NCI-H82 treated with DMSO at 0.1 percent for 48 hours (cell line): ENCODE results near the gene RGP1.

Source experiments
- DNase-seq: peaks from one replicate; lab custom pipeline; 2025; ENCODE audit not compliant: unreplicated experiment; lab: John Stamatoyannopoulos, UW

Gene RGP1, protein sequence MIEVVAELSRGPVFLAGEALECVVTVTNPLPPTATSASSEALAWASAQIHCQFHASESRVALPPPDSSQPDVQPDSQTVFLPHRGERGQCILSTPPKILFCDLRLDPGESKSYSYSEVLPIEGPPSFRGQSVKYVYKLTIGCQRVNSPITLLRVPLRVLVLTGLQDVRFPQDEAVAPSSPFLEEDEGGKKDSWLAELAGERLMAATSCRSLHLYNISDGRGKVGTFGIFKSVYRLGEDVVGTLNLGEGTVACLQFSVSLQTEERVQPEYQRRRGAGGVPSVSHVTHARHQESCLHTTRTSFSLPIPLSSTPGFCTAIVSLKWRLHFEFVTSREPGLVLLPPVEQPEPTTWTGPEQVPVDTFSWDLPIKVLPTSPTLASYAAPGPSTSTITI

DNA sequence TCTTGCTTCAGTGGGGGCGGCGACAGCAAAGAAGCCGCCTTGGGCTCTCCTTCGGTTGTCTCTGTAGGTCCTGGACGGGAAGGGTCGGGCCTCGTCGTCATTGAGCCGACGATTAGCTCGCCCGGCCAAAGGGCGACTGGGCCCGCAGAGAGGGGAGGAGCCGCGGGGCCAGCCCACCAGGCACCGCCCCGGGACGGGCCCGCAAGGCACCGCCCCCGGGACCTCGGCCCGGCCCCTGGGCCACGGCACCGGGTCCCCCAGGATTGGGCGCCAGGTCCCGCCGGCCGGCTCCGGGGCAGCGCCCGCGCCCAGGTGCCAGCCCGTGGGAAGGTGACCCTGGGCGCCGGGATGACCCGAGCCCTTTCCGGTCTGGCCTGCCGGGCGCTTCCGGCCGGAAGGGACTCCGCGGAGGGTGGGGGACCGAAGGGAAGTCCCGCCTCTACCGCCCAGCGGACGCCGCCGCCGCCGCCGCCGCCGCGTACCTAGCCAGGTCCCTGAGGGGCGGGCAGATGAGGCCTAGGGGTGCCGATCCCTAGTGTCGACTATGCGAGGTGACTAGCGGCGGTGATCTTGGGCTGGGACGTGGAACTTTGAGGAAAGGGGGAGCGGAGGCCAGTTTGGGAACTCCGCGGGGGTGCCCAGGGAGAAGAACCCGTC lies at the start of gene RGP1, which contains the start of gene GBA2:
RGP1 (plus strand) TSS at position 430 of the 657 bp plus-strand sequence. CDS start 469 bp downstream, outside the sequence.
GBA2 (minus strand) TSS at position 371 of the 657 bp plus-strand sequence. CDS start 524 bp downstream, outside the sequence.
- DNase-seq: no peak

DNA sequence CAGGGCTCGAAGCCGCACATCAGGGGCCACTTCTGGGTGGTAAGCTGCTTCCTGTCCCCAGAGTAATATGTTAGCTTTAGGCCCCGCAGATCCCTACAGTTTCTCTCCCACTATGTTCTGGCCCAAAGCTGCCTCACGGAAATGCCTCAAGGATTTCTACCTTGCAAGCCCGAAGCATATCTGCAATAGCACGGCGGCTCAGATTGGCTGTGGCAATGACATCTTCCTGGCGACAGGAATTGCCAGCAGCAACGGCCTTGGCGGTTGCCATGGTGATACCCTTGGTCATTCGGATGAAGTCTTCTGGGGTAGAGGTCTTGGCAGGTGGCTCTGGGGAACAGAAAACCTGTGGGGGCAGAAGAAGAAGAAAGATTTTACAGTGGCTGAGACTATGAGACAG lies 49.1 kb upstream of the RGP1 start:
- DNase-seq: no peak

DNA sequence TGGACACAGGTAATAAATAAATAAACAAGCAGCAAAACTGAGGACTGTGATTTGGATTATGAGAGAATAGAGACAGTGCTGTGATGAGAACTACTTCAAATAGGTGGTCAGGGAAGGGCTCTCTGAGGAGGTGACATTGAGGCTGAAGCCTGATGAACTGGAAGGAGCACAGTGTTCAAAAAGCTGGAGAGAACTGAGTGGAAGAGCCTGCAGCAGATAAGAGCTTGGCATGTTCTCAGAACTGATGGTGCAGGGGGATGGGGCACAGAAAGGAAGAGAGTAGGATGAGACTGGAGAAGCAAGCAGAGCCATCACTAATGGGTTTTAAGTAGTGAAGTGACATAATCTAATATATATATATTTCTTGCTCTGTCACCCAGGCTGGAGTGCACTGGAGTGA lies 48.1 kb upstream of the RGP1 start:
- DNase-seq: no peak

DNA sequence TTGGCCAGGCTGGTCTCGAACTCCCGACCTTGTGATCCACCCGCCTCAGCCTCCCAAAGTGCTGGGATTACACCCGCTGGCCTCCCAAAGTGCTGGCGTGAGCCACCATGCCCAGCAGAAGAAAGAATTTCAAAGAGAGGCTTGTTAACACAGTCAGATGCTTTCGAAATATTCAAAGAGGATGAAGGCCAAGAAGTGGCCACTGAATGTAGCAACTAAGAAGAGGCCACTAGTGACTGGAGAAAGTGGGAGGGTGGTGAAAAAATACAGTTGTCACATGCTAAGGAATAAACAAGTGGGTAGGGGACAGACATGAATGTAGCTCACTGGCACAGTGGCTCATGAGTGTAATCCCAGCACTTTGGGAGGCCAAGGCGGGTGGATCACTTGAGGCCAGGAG lies 46.4 kb upstream of the RGP1 start:
- DNase-seq: no peak

DNA sequence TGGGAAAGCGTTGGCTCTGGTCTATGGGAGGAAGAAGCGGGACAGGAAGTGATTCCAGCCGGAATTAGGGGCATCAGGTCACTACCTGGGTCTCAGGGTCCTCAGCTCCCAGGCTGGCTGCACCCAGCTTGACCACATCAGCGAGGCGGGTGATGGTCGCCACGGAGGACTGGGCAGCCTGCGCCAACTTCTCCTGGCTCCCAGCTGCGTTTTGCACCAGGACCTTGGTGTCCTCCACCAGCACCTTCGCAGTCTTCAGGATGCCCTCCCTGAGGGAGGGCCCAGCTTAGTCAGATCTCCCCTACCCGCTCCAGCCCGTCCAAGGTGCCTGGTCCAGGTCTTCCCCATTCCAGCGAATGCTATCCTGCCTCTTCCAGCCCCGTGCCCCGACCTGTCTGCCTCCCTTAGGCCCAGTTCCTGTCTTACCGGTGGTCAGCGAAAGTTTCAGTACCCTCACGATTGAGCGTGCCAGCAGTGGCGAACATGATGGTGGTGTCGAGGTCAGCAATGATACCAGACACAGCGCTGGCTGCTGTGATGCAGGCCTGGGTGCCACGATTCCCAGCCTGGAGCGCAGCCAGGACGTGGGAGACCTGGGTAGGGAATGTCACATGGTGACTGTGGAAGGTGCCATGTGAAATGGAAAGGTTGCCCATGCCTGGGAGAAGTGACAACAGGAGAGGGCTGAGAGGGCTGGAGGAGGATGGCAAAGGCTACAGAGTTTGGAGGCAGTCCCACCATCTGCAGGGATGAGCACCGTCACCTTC lies 45.0 kb upstream of the RGP1 start:
- no peak for DNase-seq

DNA sequence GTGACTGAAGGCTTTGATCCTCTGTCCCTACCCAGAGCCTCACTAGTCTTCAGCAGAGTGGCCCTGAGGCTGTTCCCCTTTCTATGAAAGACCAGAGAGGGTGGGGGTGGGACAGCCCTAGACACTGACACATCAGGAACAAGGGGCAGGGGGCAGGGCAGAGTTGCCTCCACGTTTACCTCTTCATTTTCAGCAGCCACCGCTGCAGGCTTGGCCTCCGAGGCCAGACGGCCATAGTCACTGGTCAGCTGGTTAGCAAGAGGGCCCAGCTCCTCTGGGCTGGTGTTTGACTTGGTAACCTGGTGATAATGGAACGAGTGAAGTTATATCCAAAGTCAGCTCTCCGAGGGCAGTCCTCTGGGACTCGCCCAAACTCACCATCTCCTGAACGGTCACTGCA lies 43.7 kb upstream of the RGP1 start:
- no peak for DNase-seq

DNA sequence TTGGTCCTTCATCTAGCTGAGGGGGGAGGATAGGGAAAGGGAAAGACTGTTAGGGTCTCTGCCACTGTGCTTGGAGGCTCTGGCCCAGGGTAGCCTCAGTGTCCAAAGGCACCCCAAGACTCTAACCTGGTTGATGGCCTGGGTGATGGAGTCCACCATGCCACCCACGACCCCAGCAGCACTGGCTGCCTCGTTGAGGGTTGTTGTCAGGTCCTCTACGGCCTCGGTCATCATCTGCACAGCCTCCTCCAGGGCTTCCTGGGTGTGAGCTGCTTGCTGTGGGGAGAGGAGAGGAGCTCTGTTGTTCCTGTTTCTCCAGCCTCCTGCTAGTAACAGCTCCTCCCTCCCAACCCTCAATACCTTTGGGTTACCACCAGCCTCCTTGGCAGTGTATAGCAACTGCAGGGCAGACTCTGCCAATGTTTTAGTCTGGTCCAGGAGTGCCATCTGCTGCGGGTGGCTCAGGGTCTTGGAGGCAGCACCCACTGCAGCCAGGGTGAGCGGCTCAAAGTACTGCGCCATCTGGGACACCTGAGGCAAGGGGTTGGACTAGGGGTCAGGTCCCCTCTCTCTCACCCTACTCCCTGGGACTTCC lies 43.2 kb upstream of the RGP1 start:
- DNase-seq: no peak

DNA sequence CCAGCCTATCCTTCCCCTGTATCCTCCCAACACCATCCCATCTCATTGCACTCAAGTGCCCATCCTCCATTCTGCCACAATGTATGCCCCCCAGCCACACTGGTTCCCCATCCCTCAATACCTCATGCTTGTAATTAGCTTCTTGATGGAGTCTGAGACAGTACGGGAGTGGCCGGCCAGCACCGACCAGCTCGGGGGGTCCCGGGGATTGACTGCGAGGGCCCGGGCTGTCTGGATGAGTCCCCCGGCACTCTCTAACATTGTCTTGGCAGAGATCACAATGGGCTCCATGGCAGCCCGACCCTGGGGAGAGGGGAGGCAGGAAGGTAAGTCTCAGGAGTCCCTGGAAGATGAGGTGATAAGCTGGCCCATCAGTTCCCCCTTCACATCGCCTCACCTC lies 42.1 kb upstream of the RGP1 start:
- no peak for DNase-seq

DNA sequence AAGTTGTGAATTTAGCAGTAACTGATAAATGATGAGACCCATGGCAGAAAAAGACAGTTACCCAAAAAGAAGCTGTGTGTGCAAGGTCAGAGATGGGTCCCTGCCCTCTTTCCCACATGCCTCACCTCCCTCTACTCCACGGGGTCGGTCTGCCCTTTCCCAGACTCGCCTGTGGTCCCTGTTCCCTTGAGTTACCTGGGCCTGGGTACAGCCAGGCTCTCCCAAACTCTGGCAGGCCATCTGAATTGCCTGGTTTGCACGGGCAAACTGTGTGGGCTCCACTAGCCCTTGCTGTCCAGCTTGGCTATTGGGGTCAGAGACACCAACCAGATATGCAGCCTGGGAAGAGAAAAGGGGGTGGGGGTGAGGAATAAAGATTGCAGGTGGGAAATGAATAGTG lies 40.9 kb upstream of the RGP1 start:
- no peak for DNase-seq

DNA sequence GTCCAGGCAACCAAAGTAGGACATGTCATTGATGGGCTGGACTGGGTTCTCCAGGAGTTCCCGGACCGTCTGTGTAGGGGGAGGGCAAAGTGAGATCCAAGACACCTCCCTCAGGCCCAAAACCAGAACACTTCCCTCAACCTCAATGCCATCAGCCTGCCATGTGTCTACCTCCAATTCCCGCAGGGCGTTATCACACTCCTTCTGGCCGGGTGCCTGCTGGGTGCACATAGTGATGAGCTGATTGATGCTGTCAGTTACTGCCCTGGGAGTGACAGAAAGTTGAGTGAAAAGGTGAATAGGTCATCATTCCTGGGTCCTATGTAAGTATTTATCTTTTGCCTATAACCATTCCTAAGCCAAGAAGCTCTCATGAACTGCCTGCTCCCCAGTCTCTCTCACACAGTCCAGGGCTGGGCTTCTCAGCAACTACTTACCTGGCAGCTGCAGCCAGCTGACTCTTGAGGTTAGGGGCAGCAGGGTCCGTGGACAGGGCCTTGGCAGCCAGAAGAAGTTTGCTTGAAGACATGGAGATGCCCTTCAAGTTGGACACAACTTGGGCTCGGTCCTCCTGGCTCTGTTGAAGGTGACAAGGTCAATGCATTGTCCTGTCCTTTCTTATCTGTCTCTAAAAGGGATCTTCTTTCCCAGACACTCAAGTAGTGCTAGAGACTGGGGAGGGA lies 38.1 kb upstream of the RGP1 start:
- no peak for DNase-seq

DNA sequence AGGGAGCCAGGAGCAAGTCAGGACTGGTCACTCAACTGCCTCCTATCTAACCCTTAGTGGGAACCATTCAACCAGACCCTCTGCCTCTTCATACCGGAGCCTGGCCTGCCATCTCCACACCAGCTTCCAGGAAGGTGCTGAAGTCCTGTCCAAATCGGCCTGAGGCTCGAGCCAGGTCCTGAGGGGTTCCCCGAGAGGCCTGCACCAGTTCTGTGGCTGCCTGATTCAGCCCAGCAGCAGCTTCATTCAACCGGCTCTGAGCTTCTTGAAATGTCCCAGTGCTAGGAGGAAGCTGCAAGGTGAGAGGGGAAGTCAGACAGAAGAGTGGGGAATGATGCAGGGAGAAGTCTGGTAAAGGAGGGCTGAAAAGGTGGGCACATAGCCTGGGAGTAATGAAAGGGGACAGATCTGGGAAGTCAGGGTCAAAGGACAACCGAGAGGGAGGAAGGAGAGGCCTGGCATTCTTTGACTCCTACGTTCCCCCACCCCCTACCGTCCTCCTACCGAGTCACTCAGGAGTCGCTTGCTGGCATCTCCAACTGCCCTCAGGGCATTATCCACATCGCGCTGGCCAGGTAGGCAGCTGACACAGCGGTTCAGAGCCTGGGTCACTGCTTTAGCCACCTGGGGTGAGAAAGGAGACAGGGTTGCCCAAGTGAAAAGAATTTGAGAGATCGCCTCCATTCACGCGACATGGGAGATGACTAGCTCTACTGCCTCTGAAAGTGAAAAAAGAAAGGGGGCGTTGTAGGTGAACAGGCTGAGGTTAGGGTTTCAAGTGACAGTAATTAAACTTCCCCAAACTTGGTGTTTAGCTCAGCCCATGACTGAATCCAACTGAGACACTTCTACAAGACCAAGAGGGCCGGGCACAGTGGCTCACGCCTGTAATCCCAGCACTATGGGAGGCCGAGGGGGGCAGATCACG lies 37.3 kb upstream of the RGP1 start:
- DNase-seq: no peak

DNA sequence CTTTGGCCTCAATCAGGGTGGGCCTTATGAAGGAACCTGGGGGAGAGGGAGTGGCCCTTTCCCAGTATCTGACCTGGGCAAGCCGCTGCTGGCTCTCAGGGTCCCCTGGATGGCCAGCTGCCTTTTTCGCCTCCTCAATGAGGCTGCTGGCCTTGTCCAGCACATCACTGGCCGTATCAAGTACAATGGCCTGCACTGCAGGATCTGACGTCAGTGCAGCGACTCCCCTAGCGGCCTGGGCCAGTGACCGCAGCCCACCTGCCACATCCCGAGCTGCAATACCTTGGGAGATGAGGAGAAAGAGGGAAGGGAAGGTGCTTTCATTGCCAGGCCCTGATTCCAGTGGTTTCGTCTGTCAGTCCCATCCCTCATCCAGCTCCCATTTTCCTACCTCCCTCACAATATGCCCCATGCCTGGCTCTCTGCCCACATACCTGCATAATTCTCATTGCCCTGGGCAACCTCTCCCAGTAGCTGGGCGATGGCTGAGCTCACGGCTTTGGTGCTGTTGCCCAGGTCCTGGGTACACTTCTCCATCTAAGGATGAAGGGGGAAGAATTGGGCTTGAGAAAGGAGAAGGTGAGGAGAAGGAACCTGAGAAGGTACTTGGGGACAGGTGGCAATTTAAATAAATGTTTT lies 36.2 kb upstream of the RGP1 start:
- no peak for DNase-seq

DNA sequence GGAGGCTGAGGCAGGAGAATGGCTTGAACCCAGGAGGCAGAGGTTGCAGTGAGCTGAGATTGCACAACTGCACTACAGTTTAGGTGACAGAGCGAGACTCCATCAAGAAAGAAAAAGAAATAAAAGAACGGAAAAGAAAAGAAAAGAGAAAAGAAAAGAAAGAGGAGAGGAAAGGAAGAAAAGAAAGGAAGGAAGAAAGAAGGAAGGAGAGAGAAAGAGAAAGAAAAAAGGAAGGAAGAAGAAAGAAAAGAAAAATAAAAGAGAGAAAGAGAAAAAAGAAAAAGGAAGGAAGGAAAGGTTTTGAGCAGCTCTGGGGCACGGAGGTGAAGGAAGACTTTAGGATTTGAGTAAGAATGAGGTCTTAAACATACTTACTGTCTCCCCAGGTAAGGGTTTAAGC lies 35.5 kb upstream of the RGP1 start:
- no peak for DNase-seq

DNA sequence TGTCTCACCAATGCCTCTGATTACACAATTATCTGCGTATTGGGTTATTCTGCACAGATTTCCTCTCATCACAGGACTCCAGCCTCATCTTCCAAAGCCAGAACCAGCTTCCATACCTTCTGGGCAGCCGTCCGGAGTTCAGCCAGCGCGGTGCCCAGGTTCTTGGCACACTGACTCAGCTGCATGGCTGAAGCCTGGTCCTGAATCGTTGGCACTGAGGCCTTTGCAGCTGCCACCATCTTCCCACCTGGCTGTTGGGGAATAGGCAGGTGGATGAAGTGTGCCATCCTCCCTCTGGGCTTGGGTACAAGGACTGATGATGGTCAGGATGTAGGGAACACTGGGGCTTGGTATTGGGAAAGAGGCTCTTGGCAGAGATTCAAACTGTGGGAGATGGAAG lies 35.0 kb upstream of the RGP1 start:
- no peak for DNase-seq

DNA sequence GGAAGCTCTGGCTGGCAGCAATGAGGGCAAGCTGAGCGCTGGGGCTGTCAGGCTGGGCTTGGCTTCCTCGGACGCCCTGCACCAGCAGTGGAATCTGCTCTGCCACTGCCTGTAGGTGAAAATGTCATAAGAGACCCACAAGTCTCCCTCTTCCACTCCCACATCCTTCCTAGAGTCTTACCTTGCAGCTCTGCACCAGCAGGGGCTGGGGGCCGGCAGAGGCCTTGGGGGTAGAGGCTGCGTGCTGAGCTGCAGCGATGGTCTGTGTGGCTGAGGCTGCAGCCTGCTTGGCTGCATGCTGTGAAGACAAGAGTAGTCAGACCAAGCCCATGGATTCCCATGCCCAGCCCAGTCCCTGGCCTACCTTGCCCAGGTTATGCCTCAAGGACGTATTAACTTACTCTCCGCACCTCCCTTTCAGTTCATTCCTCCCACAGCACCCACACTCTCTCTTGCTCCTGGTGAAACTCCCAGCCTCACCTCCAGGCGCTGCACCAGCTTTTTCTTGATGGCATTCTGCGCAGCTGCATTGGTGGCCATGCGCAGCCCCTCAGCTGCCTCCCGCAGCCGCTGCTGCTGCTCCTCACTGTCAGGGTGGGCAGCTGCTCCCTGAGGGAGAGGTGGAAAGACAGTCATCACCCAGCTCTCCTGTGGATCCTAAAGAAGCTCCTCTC lies 34.4 kb upstream of the RGP1 start:
- DNase-seq: no peak

DNA sequence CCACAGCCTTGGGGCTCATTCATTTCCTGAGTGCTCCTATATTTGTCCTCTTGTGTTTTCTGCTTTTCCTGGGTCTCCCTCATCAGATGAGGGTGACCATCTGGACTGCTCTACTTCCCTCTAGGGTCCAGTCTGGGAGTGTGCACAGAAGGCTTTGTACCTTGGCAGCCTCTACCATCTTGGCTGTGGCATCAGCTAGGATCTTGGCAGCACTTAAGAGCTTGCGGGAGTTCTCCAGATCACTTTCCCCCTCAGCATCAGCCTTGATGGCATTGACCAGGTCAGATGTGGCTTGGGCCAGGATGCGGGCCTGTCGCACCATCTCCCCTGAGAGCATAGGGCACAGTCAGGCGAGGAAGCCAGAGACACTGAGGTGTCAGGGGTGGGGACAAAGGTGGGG lies 32.9 kb upstream of the RGP1 start:
- DNase-seq: no peak

DNA sequence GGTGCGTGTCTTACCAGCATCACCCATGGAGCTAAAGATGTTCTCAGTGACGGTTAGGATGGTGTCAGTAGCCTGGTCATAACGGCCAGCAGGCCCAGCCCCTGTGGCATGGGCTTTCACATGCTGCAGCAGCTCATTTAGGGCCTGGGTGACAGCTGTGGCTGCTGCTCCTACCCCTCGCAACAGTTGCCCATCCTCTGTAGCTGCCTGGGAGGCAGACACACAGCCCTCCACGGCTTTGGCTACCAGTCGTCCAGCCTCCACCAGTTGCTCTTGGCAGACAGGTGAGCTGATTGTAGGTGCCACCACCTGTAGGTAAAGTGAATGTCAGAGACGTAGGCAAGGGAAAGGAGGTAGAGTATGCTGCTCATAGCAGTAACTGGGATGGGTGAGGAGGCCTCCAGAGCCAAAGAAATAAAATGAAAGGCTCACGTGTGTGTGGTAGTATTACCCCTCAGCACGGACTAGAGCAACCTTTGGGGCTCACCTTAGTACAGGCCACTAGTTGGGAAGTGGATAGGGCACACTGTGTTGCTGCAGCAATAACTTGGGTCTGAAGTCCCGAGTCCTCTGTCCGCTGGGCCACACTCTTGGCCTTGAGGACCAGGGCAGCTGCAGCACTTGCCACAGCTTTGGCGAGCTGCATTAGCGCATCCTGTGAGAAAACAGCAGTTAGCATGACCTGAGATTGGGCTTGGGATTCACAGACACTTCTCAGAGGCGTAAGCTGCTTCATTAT lies 31.8 kb upstream of the RGP1 start:
- no peak for DNase-seq
